H1 (cell line): ENCODE results near the gene ZNF644. TPM values are rescaled to one million over a fixed set of nuclear protein-coding genes. Genes with fewer than 3 reads are reported as not detected.

ENCODE experiments used
- KDM5A ChIP-seq: fragments of 200-600 bp; IDR thresholded peaks from 2 replicates; pipeline ENCODE4 v1.7.1; 2012; ENCODE audit warnings: mild to moderate bottlenecking, low read length, inconsistent platforms, mixed read lengths
- RBBP5 ChIP-seq: IDR thresholded peaks from 2 replicates; pipeline ENCODE4 v1.7.1; 2012; ENCODE audit warnings: low read depth, mild to moderate bottlenecking, inconsistent platforms, low read length, moderate library complexity, borderline replicate concordance
- ZNF274 ChIP-seq: IDR thresholded peaks from 2 replicates; pipeline ENCODE4 v1.7.0; 2012; ENCODE audit warnings: low read length, borderline replicate concordance; ENCODE audit errors: extremely low read depth
- polyA plus RNA-seq, 7 experiments: library from polyadenylated mRNA; depleted of rRNA in 3 of 7; stranded (reverse) in 5 of 7; unstranded in 2 of 7; fragments of >200 nt in 5 of 7; fragments of 200-250 nt in 2 of 7; gene quantifications; 1 replicate in 5 of 7; 2 replicates in 1 of 7; 4 replicates in 1 of 7; pipeline versions ENCODE4 v1.2.1 to v1.2.3, GENCODE V29; 2011 to 2013; ENCODE audit warnings: missing spikeins in 2 of 7, mixed read lengths in 2 of 7
- total RNA-seq: library from RNA; stranded (reverse); fragmentation: NEBNext Ultra II Directional; extraction: Animal tissue kit (Norgen Biotek cat#: 25700); gene quantifications from 2 replicates; pipeline ENCODE4 v1.2.1, GENCODE V29; 2021
- TF ChIP-seq, protein P1 (sequence below): fragments of 300-600 bp; sonication (generic); IDR thresholded peaks from 2 replicates; pipeline ENCODE4 v1.7.1; 2012; ENCODE audit warnings: low read length, moderate library complexity, mild to moderate bottlenecking, inconsistent platforms; ENCODE audit not compliant: insufficient replicate concordance
- TF ChIP-seq, protein P2 (sequence below): IDR thresholded peaks from 2 replicates; pipeline ENCODE4 v1.6.1; 2012; ENCODE audit warnings: inconsistent platforms

The ZNF644 gene
- total and polyA plus RNA-seq, 2 of the 8 experiments (the other 6 are each of a cell fraction or from before 2014, with no cell fraction given): 14.5 to 93.5 TPM

DNA sequence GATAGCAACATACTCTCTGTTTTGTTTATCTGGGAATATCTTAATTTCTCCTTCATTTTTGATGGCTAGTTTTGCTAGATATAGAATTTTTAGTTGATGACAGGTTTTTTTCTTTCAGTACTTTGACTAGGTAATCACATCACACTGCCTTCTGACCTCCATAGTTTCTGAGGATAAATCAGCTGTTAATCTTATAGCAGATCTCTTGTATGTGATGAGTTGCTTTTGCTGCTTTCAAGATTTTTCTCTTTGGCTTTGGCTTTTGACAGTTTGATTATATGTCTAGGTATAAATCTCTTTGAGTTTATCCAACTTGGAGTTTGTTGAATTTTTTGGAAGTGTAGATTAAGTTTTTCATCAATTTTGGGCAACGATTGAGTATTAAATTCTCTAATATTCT lies 142.6 kb downstream of the ZNF644 start (continued):
- TF ChIP-seq, protein P1, sequence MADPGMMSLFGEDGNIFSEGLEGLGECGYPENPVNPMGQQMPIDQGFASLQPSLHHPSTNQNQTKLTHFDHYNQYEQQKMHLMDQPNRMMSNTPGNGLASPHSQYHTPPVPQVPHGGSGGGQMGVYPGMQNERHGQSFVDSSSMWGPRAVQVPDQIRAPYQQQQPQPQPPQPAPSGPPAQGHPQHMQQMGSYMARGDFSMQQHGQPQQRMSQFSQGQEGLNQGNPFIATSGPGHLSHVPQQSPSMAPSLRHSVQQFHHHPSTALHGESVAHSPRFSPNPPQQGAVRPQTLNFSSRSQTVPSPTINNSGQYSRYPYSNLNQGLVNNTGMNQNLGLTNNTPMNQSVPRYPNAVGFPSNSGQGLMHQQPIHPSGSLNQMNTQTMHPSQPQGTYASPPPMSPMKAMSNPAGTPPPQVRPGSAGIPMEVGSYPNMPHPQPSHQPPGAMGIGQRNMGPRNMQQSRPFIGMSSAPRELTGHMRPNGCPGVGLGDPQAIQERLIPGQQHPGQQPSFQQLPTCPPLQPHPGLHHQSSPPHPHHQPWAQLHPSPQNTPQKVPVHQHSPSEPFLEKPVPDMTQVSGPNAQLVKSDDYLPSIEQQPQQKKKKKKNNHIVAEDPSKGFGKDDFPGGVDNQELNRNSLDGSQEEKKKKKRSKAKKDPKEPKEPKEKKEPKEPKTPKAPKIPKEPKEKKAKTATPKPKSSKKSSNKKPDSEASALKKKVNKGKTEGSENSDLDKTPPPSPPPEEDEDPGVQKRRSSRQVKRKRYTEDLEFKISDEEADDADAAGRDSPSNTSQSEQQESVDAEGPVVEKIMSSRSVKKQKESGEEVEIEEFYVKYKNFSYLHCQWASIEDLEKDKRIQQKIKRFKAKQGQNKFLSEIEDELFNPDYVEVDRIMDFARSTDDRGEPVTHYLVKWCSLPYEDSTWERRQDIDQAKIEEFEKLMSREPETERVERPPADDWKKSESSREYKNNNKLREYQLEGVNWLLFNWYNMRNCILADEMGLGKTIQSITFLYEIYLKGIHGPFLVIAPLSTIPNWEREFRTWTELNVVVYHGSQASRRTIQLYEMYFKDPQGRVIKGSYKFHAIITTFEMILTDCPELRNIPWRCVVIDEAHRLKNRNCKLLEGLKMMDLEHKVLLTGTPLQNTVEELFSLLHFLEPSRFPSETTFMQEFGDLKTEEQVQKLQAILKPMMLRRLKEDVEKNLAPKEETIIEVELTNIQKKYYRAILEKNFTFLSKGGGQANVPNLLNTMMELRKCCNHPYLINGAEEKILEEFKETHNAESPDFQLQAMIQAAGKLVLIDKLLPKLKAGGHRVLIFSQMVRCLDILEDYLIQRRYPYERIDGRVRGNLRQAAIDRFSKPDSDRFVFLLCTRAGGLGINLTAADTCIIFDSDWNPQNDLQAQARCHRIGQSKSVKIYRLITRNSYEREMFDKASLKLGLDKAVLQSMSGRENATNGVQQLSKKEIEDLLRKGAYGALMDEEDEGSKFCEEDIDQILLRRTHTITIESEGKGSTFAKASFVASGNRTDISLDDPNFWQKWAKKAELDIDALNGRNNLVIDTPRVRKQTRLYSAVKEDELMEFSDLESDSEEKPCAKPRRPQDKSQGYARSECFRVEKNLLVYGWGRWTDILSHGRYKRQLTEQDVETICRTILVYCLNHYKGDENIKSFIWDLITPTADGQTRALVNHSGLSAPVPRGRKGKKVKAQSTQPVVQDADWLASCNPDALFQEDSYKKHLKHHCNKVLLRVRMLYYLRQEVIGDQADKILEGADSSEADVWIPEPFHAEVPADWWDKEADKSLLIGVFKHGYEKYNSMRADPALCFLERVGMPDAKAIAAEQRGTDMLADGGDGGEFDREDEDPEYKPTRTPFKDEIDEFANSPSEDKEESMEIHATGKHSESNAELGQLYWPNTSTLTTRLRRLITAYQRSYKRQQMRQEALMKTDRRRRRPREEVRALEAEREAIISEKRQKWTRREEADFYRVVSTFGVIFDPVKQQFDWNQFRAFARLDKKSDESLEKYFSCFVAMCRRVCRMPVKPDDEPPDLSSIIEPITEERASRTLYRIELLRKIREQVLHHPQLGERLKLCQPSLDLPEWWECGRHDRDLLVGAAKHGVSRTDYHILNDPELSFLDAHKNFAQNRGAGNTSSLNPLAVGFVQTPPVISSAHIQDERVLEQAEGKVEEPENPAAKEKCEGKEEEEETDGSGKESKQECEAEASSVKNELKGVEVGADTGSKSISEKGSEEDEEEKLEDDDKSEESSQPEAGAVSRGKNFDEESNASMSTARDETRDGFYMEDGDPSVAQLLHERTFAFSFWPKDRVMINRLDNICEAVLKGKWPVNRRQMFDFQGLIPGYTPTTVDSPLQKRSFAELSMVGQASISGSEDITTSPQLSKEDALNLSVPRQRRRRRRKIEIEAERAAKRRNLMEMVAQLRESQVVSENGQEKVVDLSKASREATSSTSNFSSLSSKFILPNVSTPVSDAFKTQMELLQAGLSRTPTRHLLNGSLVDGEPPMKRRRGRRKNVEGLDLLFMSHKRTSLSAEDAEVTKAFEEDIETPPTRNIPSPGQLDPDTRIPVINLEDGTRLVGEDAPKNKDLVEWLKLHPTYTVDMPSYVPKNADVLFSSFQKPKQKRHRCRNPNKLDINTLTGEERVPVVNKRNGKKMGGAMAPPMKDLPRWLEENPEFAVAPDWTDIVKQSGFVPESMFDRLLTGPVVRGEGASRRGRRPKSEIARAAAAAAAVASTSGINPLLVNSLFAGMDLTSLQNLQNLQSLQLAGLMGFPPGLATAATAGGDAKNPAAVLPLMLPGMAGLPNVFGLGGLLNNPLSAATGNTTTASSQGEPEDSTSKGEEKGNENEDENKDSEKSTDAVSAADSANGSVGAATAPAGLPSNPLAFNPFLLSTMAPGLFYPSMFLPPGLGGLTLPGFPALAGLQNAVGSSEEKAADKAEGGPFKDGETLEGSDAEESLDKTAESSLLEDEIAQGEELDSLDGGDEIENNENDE: no peak
- TF ChIP-seq KDM5A (no peak), RBBP5 (no peak), ZNF274 (no peak)
- TF ChIP-seq, protein P2, sequence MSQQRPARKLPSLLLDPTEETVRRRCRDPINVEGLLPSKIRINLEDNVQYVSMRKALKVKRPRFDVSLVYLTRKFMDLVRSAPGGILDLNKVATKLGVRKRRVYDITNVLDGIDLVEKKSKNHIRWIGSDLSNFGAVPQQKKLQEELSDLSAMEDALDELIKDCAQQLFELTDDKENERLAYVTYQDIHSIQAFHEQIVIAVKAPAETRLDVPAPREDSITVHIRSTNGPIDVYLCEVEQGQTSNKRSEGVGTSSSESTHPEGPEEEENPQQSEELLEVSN: no peak
